HepG2 (cell line): ENCODE measurements around the gene COG5. TPM values are rescaled to one million over a fixed set of nuclear protein-coding genes. Genes with fewer than 3 reads are reported as not detected.
A peak's percentile ranks its signal among the peaks of the same experiment; 100 is the strongest.

Experiments used
- ATAC-seq: fragments of 200-7000 bp; cut with Tn5 transposase; 3 replicates; pipeline ENCODE4 v1.9.1; 2020; ENCODE audit warnings: mild to moderate bottlenecking, moderate library complexity
- BruUV-seq: library from RNA; stranded (reverse); fragments of 400-500 nt; replicated peaks from 2 replicates; lab custom pipeline; 2021; lab: Mats Ljungman, UMichigan
- CTCF ChIA-PET: fragments of 300-600 bp; formaldehyde crosslinking; extraction: SDS; loops from one replicate; lab custom pipeline; 2021; ENCODE audit warnings: low total read pairs, inconsistent platforms, low intra/inter-chr PET ratio; lab: Yijun Ruan, JAX
- POLR2A ChIA-PET: fragments of 350-600 bp; sonication (Branson Sonifier 250); formaldehyde crosslinking; loops from one replicate; lab custom pipeline; 2020; ENCODE audit warnings: antibody characterized with exemption, inconsistent platforms; lab: Yijun Ruan, JAX
- DNase-seq: peaks from one replicate; pipeline ENCODE4 v3.0.0-alpha.2; 2015; ENCODE audit warnings: low spot score
- FAIRE-seq: peaks from 3 replicates; lab custom pipeline; 2011; peaks lifted over from hg19 to GRCh38; lab: Jason Lieb, UNC
- H2AFZ ChIP-seq: one replicate; pipeline ENCODE4 v1.6.1; 2011; ENCODE audit warnings: low read length, inconsistent platforms
- H3K27ac ChIP-seq: fragments of 300-600 bp; 3 replicates; pipeline ENCODE4 v1.8.0; 2011; ENCODE audit warnings: mixed run types, mild to moderate bottlenecking, mixed read lengths, low read length, inconsistent platforms; ENCODE audit not compliant: insufficient read depth; ENCODE audit errors: extremely low read length
- H3K27me3 ChIP-seq, 2 experiments: fragments of 200-600 bp in 1 of 2; 2 replicates in 1 of 2; 3 replicates in 1 of 2; pipeline versions ENCODE4 v1.6.0 to v1.8.0; 2011; ENCODE audit warnings: low read length in 2 of 2, mild to moderate bottlenecking in 2 of 2, moderate library complexity in 2 of 2, inconsistent platforms in 1 of 2; ENCODE audit not compliant: insufficient read depth in 2 of 2, control insufficient read depth in 1 of 2
- H3K36me3 ChIP-seq, 2 experiments: fragments of 200-600 bp in 1 of 2; replicated peaks in 1 of 2; 2 replicates in 1 of 2; 3 replicates in 1 of 2; pipeline versions ENCODE4 v1.5.1 to v1.8.0; 2011; ENCODE audit warnings: low read length in 2 of 2, inconsistent platforms in 1 of 2; ENCODE audit not compliant: insufficient read depth in 2 of 2, control insufficient read depth in 1 of 2
- H3K4me1 ChIP-seq: 2 replicates; pipeline ENCODE4 v1.5.1; 2012; ENCODE audit warnings: low read length, inconsistent platforms; ENCODE audit not compliant: insufficient read depth
- H3K4me2 ChIP-seq: 2 replicates; pipeline ENCODE4 v1.6.0; 2011; ENCODE audit warnings: low read depth, low read length, inconsistent platforms
- H3K4me3 ChIP-seq, 3 experiments: fragments of 200-600 bp in 1 of 3; sonication (generic), shearing (Covaris generic) in 1 of 3; replicated peaks in 1 of 3; 2 replicates each; pipeline ENCODE4 v1.5.1; 2011 to 2016; ENCODE audit warnings: low read length in 3 of 3, inconsistent platforms in 2 of 3, low read depth in 2 of 3, mild to moderate bottlenecking in 2 of 3, control low read depth in 1 of 3, mixed read lengths in 1 of 3; ENCODE audit not compliant: insufficient read depth in 1 of 3
- H3K79me2 ChIP-seq: one replicate; pipeline ENCODE4 v1.6.1; 2011; ENCODE audit warnings: low read length, inconsistent platforms; ENCODE audit not compliant: insufficient read depth
- H3K9ac ChIP-seq: 2 replicates; pipeline ENCODE4 v1.6.0; 2011; ENCODE audit warnings: mild to moderate bottlenecking, low read depth, low read length, inconsistent platforms; ENCODE audit not compliant: insufficient read depth
- H3K9me3 ChIP-seq: 2 replicates; pipeline ENCODE4 v1.5.1; 2012; ENCODE audit warnings: mild to moderate bottlenecking, low read length
- H4K20me1 ChIP-seq: 2 replicates; pipeline ENCODE4 v1.6.0; 2011; ENCODE audit warnings: inconsistent platforms, mild to moderate bottlenecking, low read length, moderate library complexity; ENCODE audit not compliant: insufficient read depth
- FOXP4 ChIP-seq: sonication (generic); formaldehyde crosslinking; IDR thresholded peaks from 2 replicates; pipeline ENCODE4 v1.4.0; 2020; ENCODE audit warnings: missing genetic modification reagents
- GABPA ChIP-seq, 2 experiments: IDR thresholded peaks; 2 replicates each; pipeline ENCODE4 v1.6.1; 2011 to 2016; ENCODE audit warnings: low read depth in 2 of 2, low read length in 1 of 2, missing biosample characterization in 1 of 2, missing genetic modification characterization in 1 of 2
- HIC2 ChIP-seq: sonication (generic); formaldehyde crosslinking; IDR thresholded peaks from 2 replicates; pipeline ENCODE4 v1.9.0; 2022; ENCODE audit warnings: low read depth, missing genetic modification reagents
- MEF2D ChIP-seq: sonication (generic); formaldehyde crosslinking; IDR thresholded peaks from 2 replicates; pipeline ENCODE4 v1.5.1; 2020; ENCODE audit warnings: mild to moderate bottlenecking, missing genetic modification reagents
- SALL1 ChIP-seq: sonication (generic); formaldehyde crosslinking; IDR thresholded peaks from 2 replicates; pipeline ENCODE4 v1.8.0; 2022; ENCODE audit warnings: mild to moderate bottlenecking, missing genetic modification reagents
- SOX5 ChIP-seq: IDR thresholded peaks from 2 replicates; pipeline ENCODE4 v1.6.1; 2016; ENCODE audit warnings: borderline replicate concordance
- TBX2 ChIP-seq: sonication (generic); formaldehyde crosslinking; IDR thresholded peaks from 2 replicates; pipeline ENCODE4 v1.5.0; 2020; ENCODE audit warnings: missing genetic modification reagents, mild to moderate bottlenecking, borderline replicate concordance
- WGBS: methylation state at CpG from one replicate; pipeline ENCODE4 v1.1.6; 2017; ENCODE audit warnings: low lambda C conversion rate; 5-methylcytosine and 5-hydroxymethylcytosine counted together
- in situ Hi-C: cut with HindIII; loops from 2 replicates; pipeline ENCODE4 v1.10.0; 2017; ENCODE audit warnings: low pct_unique_long_range_greater_than_20kb; ENCODE audit not compliant: extremely low pct_ligation_motif_present
- intact Hi-C: fragments of 100-400 bp; cut with micrococcal nuclease; formaldehyde crosslinking; loops from one replicate; pipeline ENCODE4 v1.10.0; 2022; ENCODE audit not compliant: unreplicated experiment
- polyA plus RNA-seq, 8 experiments: library from polyadenylated mRNA; depleted of rRNA in 3 of 8; stranded (reverse) in 7 of 8; unstranded in 1 of 8; fragments of >200 nt; fragmentation: Illumina TruSeq in 4 of 8; extraction: Trizol in 4 of 8; gene quantifications; 2 replicates each; pipeline versions ENCODE4 v1.2.1 to v1.2.3, GENCODE V29; 2011 to 2016; ENCODE audit warnings: low read depth in 4 of 8, missing spikeins in 1 of 8, mixed read lengths in 1 of 8; ENCODE audit not compliant: insufficient read depth in 1 of 8
- total RNA-seq, 5 experiments: library from RNA; depleted of rRNA; stranded (reverse); fragments of >200 nt; fragmentation: Illumina TruSeq; extraction: Trizol; gene quantifications; 2 replicates each; pipeline ENCODE4 v1.2.3, GENCODE V29; 2016; ENCODE audit warnings: low read depth in 1 of 5
- TF ChIP-seq, protein P1 (sequence below): sonication (generic); formaldehyde crosslinking; IDR thresholded peaks from 2 replicates; pipeline ENCODE4 v1.4.0; 2020; ENCODE audit warnings: missing genetic modification reagents, borderline replicate concordance

The COG5 gene
- total and polyA plus RNA-seq, 2 of the 13 experiments (the other 11 are each of a cell fraction or from before 2014, with no cell fraction given): 20.4 to 31.3 TPM

DNA sequence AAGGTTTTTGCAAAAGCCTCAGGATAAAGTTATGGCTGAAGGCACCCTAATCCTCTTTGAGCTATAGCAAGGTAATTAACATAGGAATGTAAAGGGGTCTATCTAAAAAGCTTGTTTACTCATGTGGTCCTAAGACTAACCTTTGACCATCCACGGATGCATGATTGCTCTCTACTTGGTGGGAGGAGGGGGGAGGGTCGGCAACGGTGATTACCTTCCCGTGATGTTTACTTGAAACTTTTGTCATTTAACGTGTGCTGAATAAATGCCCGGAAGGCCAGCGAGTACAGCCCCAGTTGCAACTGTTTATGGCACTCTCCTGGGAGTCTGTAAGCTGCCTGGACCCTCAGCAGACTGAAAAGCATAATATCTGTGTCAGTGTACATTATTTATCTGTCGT lies 172.8 kb downstream of the COG5 start:
- TF ChIP-seq SOX5: no peak
- TF ChIP-seq SALL1 (CRISPR knock-in tag): 0 out of 2 replicates have a peak, but pooled peaks have one; percentile 9
- TF ChIP-seq FOXP4 (CRISPR knock-in tag): 0 out of 2 replicates have a peak, but pooled peaks have one; percentile 28
- TF ChIP-seq, protein P1, sequence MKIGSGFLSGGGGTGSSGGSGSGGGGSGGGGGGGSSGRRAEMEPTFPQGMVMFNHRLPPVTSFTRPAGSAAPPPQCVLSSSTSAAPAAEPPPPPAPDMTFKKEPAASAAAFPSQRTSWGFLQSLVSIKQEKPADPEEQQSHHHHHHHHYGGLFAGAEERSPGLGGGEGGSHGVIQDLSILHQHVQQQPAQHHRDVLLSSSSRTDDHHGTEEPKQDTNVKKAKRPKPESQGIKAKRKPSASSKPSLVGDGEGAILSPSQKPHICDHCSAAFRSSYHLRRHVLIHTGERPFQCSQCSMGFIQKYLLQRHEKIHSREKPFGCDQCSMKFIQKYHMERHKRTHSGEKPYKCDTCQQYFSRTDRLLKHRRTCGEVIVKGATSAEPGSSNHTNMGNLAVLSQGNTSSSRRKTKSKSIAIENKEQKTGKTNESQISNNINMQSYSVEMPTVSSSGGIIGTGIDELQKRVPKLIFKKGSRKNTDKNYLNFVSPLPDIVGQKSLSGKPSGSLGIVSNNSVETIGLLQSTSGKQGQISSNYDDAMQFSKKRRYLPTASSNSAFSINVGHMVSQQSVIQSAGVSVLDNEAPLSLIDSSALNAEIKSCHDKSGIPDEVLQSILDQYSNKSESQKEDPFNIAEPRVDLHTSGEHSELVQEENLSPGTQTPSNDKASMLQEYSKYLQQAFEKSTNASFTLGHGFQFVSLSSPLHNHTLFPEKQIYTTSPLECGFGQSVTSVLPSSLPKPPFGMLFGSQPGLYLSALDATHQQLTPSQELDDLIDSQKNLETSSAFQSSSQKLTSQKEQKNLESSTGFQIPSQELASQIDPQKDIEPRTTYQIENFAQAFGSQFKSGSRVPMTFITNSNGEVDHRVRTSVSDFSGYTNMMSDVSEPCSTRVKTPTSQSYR (CRISPR knock-in tag): peak; percentile 47; the same call in 1 of the 2 replicates
- no peak for TF ChIP-seq TBX2 (CRISPR knock-in tag)
- no peak for TF ChIP-seq HIC2 (CRISPR knock-in tag)
- TF ChIP-seq MEF2D (CRISPR knock-in tag): no peak
- TF ChIP-seq GABPA (IDR thresholded peaks at IDR 0.05; ENCODE audit: low read depth, low read length): no peak
- TF ChIP-seq GABPA (CRISPR knock-in tag; IDR thresholded peaks at IDR 0.05; ENCODE audit: low read depth): no peak
- Histone ChIP-seq H3K27me3 (no peaks in the 10 kb centered on the region), H3K36me3 (no peaks in the 10 kb centered on the region), H3K4me1 (peaks cover 13% of the 10 kb centered on the region), H3K79me2 (no peaks in the 10 kb centered on the region), H2AFZ (no peak overlapping the region), H3K27ac (no peak overlapping the region), H3K9me3 (no peaks in the 10 kb centered on the region), H3K4me2 (no peak overlapping the region), H3K9ac (no peak overlapping the region), H3K4me3 (no peak overlapping the region), H4K20me1 (no peaks in the 10 kb centered on the region)
- DNase-seq (peak; percentile 6), FAIRE-seq (no peak), ATAC-seq (peak; percentile 28; the same call in 1 of the 3 replicates)
- POLR2A ChIA-PET: no interaction called here
- 53% methylated on average over 8 of the region's 8 CpGs for WGBS
- intact Hi-C loops (no loop called here), in situ Hi-C loops (no loop called here)
- BruUV-seq: no TSS peak
- CTCF ChIA-PET: no interaction called here
